GM10248 (cell line): ENCODE results near the gene TCP1.
"Not testable (repeated sequence)": the region's sequence is repeated elsewhere in the genome, so short reads cannot be mapped to it uniquely, and the experiment has no call there.

ENCODE experiments used
- CTCF ChIA-PET: fragments of 300-600 bp; sonication (Branson Sonifier 250); formaldehyde crosslinking; extraction: SDS; loops from one replicate; lab custom pipeline; 2021; ENCODE audit warnings: antibody characterized with exemption; lab: Yijun Ruan, JAX
- POLR2A ChIA-PET: fragments of 350-650 bp; sonication (Branson Sonifier 250); formaldehyde crosslinking; extraction: SDS; loops from one replicate; lab custom pipeline; 2020; ENCODE audit warnings: antibody characterized with exemption; lab: Yijun Ruan, JAX
- DNase-seq: peaks from one replicate; pipeline ENCODE4 v3.0.0; 2012; ENCODE audit errors: extremely low spot score
- CTCF ChIP-seq: IDR thresholded peaks from 2 replicates; pipeline ENCODE4 v1.5.1; 2012; ENCODE audit warnings: mild to moderate bottlenecking, low read depth; ENCODE audit errors: extremely low read depth, missing control alignments, control extremely low read depth

Gene TCP1

DNA sequence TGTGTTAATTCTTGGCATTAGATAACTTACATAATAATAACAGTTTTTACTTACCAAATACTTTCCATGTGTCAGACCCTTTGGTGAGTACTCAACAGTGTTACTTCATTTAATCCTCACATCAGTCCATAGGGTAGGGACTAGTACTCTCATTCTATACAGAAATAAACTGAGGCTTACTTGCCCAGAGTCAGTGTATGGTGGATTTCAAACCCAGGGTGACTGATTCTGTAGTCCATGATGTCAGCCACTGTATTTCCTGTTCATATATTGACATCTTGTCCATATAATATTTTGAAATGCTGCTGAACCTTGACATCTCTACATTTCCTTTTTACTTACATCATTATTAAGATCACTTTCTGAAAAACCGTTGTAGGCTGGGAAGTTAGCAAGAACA lies 8.2 kb upstream of the TCP1 start:
- ChIA-PET POLR2A (no interaction called here), CTCF (no interaction called here)
- no peak for DNase-seq
- TF ChIP-seq CTCF = no peak

DNA sequence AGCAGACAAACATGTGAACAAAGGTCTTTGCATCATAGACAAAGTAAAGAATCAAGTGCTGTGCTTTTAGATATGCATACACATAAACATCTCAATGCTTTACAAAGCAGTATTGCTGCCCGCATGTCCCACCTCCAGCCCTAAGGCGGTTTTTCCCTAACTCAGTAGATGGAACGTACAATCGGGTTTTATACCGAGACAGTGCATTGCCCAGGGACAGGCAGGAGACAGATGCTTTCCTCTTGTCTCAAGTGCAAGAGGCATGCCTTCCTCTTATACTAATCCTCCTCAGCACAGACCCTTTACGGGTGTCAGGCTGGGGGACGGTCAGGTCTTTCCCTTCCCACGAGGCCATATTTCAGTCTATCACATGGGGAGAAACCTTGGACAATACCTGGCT lies 5.6 kb upstream of the TCP1 start:
- POLR2A ChIA-PET, CTCF ChIA-PET, DNase-seq: not testable (repeated sequence)

- CTCF ChIA-PET = interaction anchor here (0.7 to 3.0 kb wide), 11 partner anchors 11 to 185 kb away, joined by 3 to 16 read pairs (median 3); partner anchors contain the start of gene PNLDC1
- POLR2A ChIA-PET = interaction anchor here (1.0 to 1.7 kb wide), 2 partner anchors 21 to 31 kb away, joined by 4 read pairs; no protein-coding TSS in a partner anchor
Measured at GRCh38 chr6:159790956-159791598, 1.7 kb upstream of the TCP1 start.

GRCh38 chr6:159790149-159790955 lies 950 bp upstream of the TCP1 start, which contains the start of gene MRPL18:
TSS of gene MRPL18 (plus strand) at chr6:159790467. CDS start at chr6:159790588, 121 bp downstream.
- ChIA-PET CTCF (interaction anchor here (0.7 to 3.0 kb wide), 12 partner anchors 12 to 185 kb away, joined by 3 to 16 read pairs (median 3); partner anchors contain the start of gene PNLDC1), POLR2A (interaction anchor here (0.6 to 1.7 kb wide), 16 partner anchors 8 to 190 kb away, joined by 3 to 14 read pairs (median 4); partner anchors contain the start of genes ACAT2, PNLDC1 and WTAP)
- no peak for TF ChIP-seq CTCF
- peak; percentile 93 for DNase-seq

More at GRCh38 chr6:159790956-159791598, 1.7 kb upstream of the TCP1 start:
- no peak for TF ChIP-seq CTCF
- no peak for DNase-seq

- POLR2A ChIA-PET = interaction anchor here (0.6 to 1.7 kb wide), 6 partner anchors 11 to 540 kb away, joined by 3 to 7 read pairs (median 4); partner anchors contain the start of gene PNLDC1
- DNase-seq = no peak
- TF ChIP-seq CTCF = no peak
- CTCF ChIA-PET = interaction anchor here (0.9 to 1.8 kb wide), 6 partner anchors 13 to 97 kb away, joined by 3 to 6 read pairs (median 4); no protein-coding TSS in a partner anchor
Measured at GRCh38 chr6:159788753-159789376, 537 bp downstream of the TCP1 start.

GRCh38 chr6:159788276-159788675 lies 1.1 kb downstream of the TCP1 start:
- no peak for DNase-seq
- TF ChIP-seq CTCF = no peak
- ChIA-PET POLR2A (interaction anchor here (0.6 to 0.7 kb wide), 2 partner anchors 64 to 122 kb away, joined by 3 read pairs; no protein-coding TSS in a partner anchor), CTCF (interaction anchor here (0.9 to 1.8 kb wide), 6 partner anchors 12 to 97 kb away, joined by 3 to 6 read pairs (median 4); no protein-coding TSS in a partner anchor)
